Measurements from ENCODE around the gene CACNA2D2. TPM values are rescaled to one million over a fixed set of nuclear protein-coding genes. Genes with fewer than 3 reads are reported as not detected.

CACNA2D2 gene
- total RNA-seq, 1 experiment from 2014 or later = not detected

GRCh38 chr3:50486219-50486888 lies 17.1 kb downstream of the CACNA2D2 start:
- H3K4me1 ChIP-seq (replicated peaks; ENCODE audit: insufficient read depth) = no peaks in the 10 kb centered on the region
- no peaks in the 10 kb centered on the region for H4K20me1 ChIP-seq (ENCODE audit: insufficient read depth)
- no peak for DNase-seq
- POLR2A ChIA-PET (ENCODE audit: unreplicated experiment) = no interaction called here
- no peak overlapping the region for H3K4me3 ChIP-seq
- intact Hi-C loops (cut with micrococcal nuclease; ENCODE audit: unreplicated experiment) = no loop called here
- H2AFZ ChIP-seq = no peak overlapping the region
- H3K9me3 ChIP-seq (ENCODE audit: insufficient read depth, low read depth) = no peaks in the 10 kb centered on the region
- no TSS peak for BruUV-seq (replicated peaks)
- no peaks in the 10 kb centered on the region for H3K79me2 ChIP-seq (ENCODE audit: low read depth)
- no peaks in the 10 kb centered on the region for H3F3A ChIP-seq (ENCODE audit: insufficient read depth, low read depth)
- H3K9me2 ChIP-seq (ENCODE audit: insufficient read depth) = no peaks in the 10 kb centered on the region
- H3K36me3 ChIP-seq (ENCODE audit: low read depth) = no peaks in the 10 kb centered on the region
- CTCF ChIA-PET = no interaction called here
- no peak overlapping the region for H3K27ac ChIP-seq
- no peak for TF ChIP-seq EZH2 (IDR thresholded peaks at IDR 0.05; ENCODE audit: low read depth)
- TF ChIP-seq CTCF (conservative IDR thresholded peaks at IDR 0.05) = no peak
- peaks cover 24% of the 10 kb centered on the region for H3K27me3 ChIP-seq (ENCODE audit: insufficient read depth, low read depth)
- no peak overlapping the region for H3K4me2 ChIP-seq

DNA sequence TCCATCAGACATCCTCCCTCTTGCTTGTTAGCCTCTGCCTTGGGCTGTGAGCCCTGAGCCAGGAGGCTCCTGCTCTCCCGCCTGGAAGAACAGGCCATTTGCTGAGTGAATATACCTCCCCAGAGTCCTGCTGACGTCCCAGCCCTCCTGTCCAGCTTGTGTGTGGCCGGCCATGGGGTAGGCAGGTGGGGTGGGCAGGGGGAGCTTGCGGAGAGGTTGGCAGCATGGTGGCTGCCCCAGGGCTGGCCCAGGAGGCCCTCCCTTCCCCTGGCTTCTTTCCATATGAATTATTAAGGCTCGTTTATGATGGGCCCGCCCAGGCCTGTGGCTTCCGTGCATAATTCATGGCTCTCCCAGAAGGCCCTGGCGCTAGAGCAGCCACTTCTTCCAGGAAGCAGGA lies 18.7 kb downstream of the CACNA2D2 start:
- Histone ChIP-seq H3F3A (ENCODE audit: insufficient read depth, low read depth) (no peaks in the 10 kb centered on the region), H3K9me2 (ENCODE audit: insufficient read depth) (no peaks in the 10 kb centered on the region), H3K36me3 (ENCODE audit: low read depth) (no peaks in the 10 kb centered on the region), H3K27me3 (ENCODE audit: insufficient read depth, low read depth) (peaks cover 18% of the 10 kb centered on the region), H4K20me1 (ENCODE audit: insufficient read depth) (no peaks in the 10 kb centered on the region), H3K9me3 (ENCODE audit: insufficient read depth, low read depth) (no peaks in the 10 kb centered on the region), H3K4me3 (no peak overlapping the region), H3K4me2 (no peak overlapping the region), H3K4me1 (replicated peaks; ENCODE audit: insufficient read depth) (no peaks in the 10 kb centered on the region), H2AFZ (no peak overlapping the region), H3K79me2 (ENCODE audit: low read depth) (no peaks in the 10 kb centered on the region), H3K27ac (no peak overlapping the region)
- TF ChIP-seq CTCF (conservative IDR thresholded peaks at IDR 0.05) (no peak), EZH2 (IDR thresholded peaks at IDR 0.05; ENCODE audit: low read depth) (no peak)
- ChIA-PET POLR2A (ENCODE audit: unreplicated experiment) (no interaction called here), CTCF (no interaction called here)
- BruUV-seq (replicated peaks) = no TSS peak
- intact Hi-C loops (cut with micrococcal nuclease; ENCODE audit: unreplicated experiment) = no loop called here
- DNase-seq = no peak

DNA sequence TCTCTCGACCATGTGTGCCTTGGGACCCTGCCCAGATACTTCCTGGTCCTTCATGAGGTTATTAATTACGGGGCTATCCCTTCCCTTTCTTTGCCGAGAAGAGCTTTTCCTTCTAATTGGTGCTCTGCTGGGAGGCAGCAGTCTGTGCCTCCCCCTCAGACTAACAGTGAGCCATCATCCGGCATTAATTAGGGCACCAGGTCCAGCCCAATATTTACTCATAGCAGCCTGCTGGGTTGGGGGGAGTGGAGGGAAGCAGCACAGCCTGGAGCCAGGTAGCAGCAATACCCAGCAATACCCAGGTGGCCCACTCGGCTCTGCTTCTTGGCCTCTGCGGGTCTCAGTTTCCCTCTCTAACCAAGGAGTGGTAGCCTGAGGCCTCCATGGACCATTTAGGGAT lies 20.1 kb downstream of the CACNA2D2 start:
- POLR2A ChIA-PET (ENCODE audit: unreplicated experiment) = no interaction called here
- no peak overlapping the region for H3K4me2 ChIP-seq
- no peak for DNase-seq
- no TSS peak for BruUV-seq (replicated peaks)
- H3K36me3 ChIP-seq (ENCODE audit: low read depth) = no peaks in the 10 kb centered on the region
- H3K27me3 ChIP-seq (ENCODE audit: insufficient read depth, low read depth) = peaks cover 18% of the 10 kb centered on the region
- no peaks in the 10 kb centered on the region for H3F3A ChIP-seq (ENCODE audit: insufficient read depth, low read depth)
- no peaks in the 10 kb centered on the region for H4K20me1 ChIP-seq (ENCODE audit: insufficient read depth)
- H2AFZ ChIP-seq = no peak overlapping the region
- no peaks in the 10 kb centered on the region for H3K9me3 ChIP-seq (ENCODE audit: insufficient read depth, low read depth)
- no peak overlapping the region for H3K27ac ChIP-seq
- H3K79me2 ChIP-seq (ENCODE audit: low read depth) = no peaks in the 10 kb centered on the region
- CTCF ChIA-PET = no interaction called here
- intact Hi-C loops (cut with micrococcal nuclease; ENCODE audit: unreplicated experiment) = no loop called here
- TF ChIP-seq CTCF (conservative IDR thresholded peaks at IDR 0.05) (no peak), EZH2 (IDR thresholded peaks at IDR 0.05; ENCODE audit: low read depth) (no peak)
- no peak overlapping the region for H3K4me3 ChIP-seq
- no peaks in the 10 kb centered on the region for H3K9me2 ChIP-seq (ENCODE audit: insufficient read depth)
- no peaks in the 10 kb centered on the region for H3K4me1 ChIP-seq (replicated peaks; ENCODE audit: insufficient read depth)

Data from PC-9 (cell line).